HG03432 (cell line): ENCODE data around the gene POMGNT2.
"Not testable (repeated sequence)": the region's sequence is repeated elsewhere in the genome, so short reads cannot be mapped to it uniquely, and the experiment has no call there.

Experiments used
- ATAC-seq: cut with Tn5 transposase; IDR thresholded peaks from one replicate; pipeline ENCODE4 v1.9.1; 2021; ENCODE audit warnings: mild to moderate bottlenecking, moderate library complexity; ENCODE audit not compliant: unreplicated experiment

Gene POMGNT2

GRCh38 chr3:43077261-43077660, 28.6 kb downstream of the POMGNT2 start:
- ATAC-seq: no peak

GRCh38 chr3:43076857-43077256, 29.0 kb downstream of the POMGNT2 start:
- ATAC-seq: no peak

- no peak for ATAC-seq
Observed at GRCh38 chr3:43075904-43076661, 29.8 kb downstream of the POMGNT2 start.

DNA sequence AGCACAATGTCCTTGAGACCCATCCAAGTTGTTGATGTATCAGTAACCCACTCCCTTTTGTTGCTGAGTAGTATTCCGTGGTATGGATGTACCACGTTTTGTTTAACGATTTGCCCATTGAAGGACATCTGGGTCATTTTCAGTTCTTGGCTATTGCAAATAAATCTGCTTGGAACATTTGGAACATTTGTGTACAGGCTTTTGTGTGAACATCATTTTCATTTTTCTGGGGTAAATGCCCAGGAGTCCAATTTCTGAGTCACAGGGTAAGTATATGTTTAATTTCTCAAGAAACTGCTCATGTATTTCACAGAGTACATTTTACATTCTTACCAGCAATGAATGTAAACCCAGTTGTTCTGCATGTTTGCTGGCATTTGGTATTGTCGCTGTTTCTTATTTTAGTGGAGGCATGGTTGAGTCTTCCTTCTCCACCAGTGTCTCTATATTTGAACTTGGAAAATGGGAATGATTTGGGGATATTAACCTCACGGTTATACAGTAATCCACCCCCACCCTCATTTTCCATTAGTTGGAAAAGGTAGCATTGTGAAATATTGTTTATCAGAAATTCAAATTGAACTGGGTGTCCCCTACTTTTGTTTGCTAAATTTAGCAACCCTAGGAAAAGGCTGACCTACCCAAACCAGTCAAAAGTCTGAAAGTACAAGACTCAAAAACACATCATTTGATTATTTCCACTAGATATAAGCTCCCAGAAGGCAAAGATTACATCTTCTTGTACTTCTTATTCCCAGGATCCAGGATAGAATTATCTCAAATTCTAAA, 30.8 kb downstream of the POMGNT2 start:
- no peak for ATAC-seq

DNA sequence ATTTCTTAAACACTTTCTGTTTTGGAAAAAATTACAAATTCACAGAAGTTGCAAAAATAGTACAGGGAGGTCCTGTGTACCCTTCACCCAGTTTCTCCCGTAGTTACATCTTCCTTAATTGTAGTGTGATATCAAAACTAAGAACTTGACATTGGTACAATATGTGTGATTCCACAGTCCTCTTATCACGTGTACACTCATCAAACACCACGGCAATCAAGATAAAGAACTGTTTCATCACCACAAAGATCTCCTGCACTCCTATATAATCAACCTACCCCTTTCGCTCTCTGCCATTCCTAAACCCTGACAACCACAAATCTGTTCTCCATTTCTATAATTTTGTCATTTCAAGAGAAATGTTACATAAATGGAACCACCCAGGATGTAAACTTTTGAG, 31.4 kb downstream of the POMGNT2 start:
- ATAC-seq: no peak

DNA sequence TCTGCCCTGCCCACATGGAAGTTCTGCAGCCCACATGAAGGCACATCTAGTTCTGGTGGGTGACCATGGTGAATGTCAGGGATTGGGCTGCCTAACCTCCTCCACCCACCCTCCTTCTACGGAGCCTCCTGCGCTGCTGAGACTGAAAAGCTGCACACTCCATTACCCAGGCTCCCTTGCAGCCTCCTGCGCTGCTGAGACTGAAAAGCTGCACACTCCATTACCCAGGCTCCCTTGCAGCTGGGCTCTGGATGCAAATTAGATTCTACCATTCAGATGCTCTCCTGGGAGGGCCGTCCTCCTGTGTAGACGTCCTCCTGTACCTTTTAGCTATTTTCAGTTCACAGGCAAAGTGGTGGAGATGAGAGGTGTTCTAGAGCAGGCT, 32.1 kb downstream of the POMGNT2 start:
- ATAC-seq: no peak

GRCh38 chr3:43073116-43073835, 32.6 kb downstream of the POMGNT2 start:
- no peak for ATAC-seq

GRCh38 chr3:43072361-43072760, 33.5 kb downstream of the POMGNT2 start:
- ATAC-seq: no peak

DNA sequence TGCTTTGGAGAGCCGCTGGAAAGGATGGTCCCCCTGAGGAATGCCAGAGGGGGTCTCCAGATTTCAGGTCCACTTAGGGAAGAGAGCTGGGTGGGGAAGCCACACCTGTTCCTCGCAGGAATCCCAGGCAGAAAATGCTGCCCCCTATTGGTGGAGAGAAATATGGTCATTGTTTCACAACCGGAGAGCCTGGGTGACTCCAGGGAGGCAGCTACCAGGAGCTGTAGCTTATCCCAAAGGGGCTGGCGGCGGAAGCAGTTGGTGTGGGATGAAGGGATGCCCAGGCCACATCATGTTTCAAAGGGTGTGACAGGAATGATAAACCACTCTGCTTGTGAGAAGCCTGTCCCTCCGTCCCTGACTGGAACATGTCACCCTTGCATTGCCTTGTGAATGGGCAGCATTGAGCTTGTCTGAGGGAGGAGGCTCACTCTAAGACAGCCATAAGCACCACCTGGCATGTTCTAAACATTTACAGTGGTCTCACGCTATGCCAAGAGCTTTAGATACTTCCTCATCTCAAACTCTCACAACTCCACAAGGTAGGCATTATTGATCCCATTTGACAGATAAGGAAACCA, 34.5 kb downstream of the POMGNT2 start:
- ATAC-seq: no peak

DNA sequence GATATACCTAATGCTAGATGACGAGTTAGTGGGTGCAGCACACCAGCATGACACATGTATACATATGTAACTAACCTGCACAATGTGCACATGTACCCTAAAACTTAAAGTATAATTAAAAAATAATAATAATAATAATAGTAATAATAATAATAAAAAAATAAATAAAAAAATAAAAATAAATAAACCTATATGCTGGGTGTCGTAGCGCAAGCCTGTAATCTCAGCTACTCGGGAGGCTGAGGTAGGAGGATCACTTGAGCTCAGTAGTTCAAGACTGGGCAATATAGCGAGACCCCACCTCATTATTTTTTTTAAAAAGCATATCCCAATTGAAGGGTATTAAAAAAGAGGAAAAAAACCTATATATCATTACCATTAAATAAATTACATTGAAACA, 35.2 kb downstream of the POMGNT2 start:
- ATAC-seq: not testable (repeated sequence)

- ATAC-seq: no peak
Observed at GRCh38 chr3:43063114-43063513, 42.8 kb downstream of the POMGNT2 start.

DNA sequence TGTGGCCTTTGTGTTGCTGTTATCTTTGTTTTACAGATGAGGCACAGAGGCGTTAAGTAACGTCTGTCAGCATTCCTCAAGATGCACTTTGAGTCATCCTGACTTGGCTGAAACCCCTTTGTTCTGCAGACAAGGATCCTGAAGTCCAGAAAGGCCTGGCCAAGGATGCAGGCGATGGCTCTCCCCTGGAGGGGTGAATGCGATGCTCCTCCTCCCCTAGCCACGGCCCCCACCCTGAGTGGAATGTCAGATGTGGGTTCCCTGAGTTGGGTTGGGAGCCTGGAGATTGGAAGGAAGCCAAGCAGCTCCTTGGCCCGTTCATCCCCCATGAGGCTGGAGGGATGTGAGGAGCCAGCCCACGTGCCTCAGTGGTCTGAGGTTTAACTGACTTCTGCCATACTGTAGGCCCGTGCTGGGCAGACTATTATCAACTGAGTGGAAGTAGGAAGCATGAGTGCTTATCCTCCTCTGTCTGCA, 43.3 kb downstream of the POMGNT2 start:
- ATAC-seq: no peak

DNA sequence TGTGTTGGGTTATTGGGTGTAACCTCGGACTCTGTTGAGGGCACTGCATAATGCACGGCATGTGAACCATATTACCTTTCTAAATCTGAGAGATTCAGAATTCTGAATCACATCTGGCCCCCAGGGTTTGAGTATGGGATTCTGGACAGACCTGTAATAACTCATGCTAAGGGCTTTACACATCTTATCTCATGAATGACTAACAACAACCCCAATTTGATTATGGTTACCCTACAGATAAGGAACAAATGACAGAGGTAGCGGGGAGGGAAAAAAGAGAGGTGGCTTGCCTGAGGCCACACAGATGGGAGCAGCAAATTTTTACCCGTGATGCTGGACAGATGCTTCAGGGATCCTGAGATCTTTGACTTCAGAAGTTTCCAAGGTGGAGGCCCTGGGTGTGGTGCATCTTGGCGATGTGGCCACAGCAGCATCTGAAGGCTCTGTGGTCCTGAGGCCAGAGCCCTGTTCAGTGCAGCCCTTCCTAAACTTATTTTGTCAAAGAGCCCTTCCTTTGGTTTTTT, 43.8 kb downstream of the POMGNT2 start:
- no peak for ATAC-seq

DNA sequence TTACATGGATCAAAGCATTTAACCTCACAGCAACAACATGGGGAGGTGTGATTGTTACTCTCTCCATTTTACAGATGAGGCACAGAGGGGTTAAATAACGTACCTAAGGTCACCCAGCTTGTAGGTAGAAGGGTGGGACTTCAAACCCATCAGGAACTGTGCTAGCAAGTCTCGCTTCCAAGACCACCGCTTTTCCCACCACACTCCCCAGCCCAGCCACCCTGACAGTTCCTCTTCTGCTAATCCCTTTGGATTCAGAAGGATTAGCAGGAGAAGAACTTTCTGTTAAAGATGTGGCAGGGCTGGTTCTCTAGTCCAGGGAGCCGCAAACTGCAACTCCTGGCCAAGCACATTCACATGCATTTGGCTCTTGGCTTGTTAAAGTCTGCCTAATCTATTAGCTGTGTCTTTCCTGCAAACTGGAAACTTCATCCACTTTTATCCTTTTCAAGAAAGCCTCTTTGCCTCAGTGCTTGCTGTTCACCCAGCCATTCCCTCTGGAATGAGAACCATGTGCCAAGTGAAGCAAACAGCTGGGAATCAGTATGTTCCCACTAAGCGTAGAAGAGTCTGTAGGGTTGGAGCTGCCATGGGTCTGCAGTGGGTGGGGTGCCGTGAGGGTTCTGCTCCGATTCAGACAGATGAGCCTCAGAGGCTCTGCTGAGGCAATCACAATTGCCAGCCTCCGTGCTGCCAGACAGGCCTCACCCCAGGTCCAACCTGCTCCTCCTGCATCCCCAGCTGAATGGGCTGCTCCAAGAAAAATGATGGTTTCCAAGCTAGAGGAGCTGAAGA, 44.6 kb downstream of the POMGNT2 start:
- no peak for ATAC-seq

- ATAC-seq: no peak
Observed at GRCh38 chr3:43059456-43059855, 46.4 kb downstream of the POMGNT2 start.

- ATAC-seq: no peak
Observed at GRCh38 chr3:43055806-43056770, 49.8 kb downstream of the POMGNT2 start.

GRCh38 chr3:43055393-43055792, 50.5 kb downstream of the POMGNT2 start:
- no peak for ATAC-seq

- ATAC-seq: no peak
Observed at GRCh38 chr3:43054754-43055153, 51.1 kb downstream of the POMGNT2 start.

DNA sequence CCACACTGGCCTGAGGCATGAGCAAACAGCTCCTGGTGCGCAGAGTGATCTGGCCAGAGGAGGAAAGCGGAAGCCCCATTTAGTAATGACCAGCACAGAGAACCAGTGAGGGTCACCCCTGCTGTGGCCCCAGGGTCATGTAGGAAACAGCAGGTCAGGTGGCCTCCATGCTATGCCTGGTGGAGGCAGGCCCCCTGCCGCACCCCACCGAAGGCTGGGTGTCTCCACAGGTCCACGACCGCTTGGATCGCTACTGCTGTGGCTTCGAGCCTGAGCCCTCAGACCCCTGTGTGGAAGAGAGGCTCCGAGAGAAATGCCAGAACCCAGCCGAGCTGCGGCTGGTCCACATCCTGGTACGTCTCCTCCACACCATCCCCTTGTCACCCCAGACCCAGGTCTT, 52.6 kb downstream of the POMGNT2 start:
- no peak for ATAC-seq
